Measurements from ENCODE around the gene CLRN3. TPM values are rescaled to one million over a fixed set of nuclear protein-coding genes. Genes with fewer than 3 reads are reported as not detected.

CLRN3 gene
- polyA plus RNA-seq, 3 donors from 2014 or later, result not detected

DNA sequence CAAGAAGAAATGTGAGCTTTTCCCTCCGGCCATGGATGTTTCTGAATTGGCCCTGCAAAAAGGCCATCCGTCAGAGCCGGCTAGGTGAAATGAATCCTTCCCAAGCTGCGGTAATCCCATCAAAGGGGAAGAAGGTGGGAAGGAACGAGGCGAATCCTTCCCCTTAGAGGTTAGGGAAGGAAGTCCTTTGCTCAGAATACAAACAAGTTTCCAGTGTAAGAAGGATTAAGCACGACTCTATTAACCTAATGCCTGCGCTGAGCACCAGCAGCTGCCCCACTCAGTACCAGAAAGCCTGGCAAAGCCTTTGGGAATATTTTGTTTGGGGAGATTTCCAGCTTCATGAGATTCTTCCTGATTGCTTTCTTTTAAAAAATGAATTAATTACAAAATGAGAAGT, 42.8 kb downstream of the CLRN3 start:
- no peak overlapping the region for H3K4me3 Mint-ChIP-seq
- H3K4me1 Mint-ChIP-seq, result peaks cover 6 to 11% of the 10 kb centered on the region in 2 donors
- H3K27ac Mint-ChIP-seq, result no peak overlapping the region
- peaks cover 0 to 4% (median 4%) of the 10 kb centered on the region in 3 donors for H3K27me3 Mint-ChIP-seq (ENCODE audit: low read depth in 3 of 3)
- no peaks in the 10 kb centered on the region for H3K36me3 Mint-ChIP-seq
- DNase-seq, result no peak
- no peaks in the 10 kb centered on the region for H3K9me3 Mint-ChIP-seq

DNA sequence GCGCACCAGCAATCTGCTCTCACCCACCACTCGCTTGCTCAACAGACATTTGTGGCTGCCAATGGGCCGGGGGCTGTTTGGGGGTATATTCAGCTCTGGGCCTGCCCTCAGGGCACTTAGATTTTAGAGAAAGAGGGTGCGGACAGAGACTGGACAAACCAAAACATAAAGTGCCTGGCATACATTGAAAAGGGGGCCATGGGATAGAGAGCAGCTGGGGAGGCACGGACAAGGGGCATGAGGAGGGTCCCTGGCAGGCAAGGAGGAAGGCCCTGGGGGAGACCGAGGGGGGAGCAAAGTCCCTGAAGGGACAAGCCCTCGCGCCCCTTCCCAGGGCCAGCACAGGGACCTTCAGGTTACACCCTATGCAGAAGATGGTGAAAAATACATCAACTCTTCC, 43.5 kb downstream of the CLRN3 start:
- Mint-ChIP-seq H3K4me3 (no peak overlapping the region), H3K27me3 (ENCODE audit: low read depth in 3 of 3) (peaks cover 0 to 4% (median 2%) of the 10 kb centered on the region in 3 donors), H3K36me3 (no peaks in the 10 kb centered on the region), H3K4me1 (peaks cover 6 to 11% of the 10 kb centered on the region in 2 donors), H3K27ac (no peak overlapping the region), H3K9me3 (no peaks in the 10 kb centered on the region)
- no peak for DNase-seq

DNA sequence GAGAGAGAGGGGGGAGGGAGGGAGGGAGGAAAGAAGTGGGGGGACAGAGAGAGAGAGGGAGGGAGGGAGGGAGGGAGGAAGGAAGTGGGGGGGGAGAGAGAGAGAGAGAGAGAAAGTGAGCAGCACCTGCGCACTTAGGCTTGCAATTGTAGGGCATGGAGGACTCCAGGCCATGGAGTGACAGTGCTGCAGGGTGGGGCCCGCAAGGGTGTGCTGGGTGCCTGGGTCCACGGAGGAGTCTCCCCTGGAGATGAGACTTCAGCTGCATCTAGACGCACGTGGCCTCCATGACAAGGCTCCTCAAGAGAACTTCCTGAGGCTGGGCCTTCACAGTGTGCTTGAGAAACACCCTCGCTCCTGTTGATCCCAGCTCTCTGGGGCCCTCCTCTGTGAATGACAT, 44.5 kb downstream of the CLRN3 start:
- Mint-ChIP-seq H3K27me3 (ENCODE audit: low read depth in 3 of 3) (peaks cover 2 to 4% (median 3%) of the 10 kb centered on the region in 3 donors), H3K4me1 (peaks cover 6 to 11% of the 10 kb centered on the region in 2 donors)

DNA sequence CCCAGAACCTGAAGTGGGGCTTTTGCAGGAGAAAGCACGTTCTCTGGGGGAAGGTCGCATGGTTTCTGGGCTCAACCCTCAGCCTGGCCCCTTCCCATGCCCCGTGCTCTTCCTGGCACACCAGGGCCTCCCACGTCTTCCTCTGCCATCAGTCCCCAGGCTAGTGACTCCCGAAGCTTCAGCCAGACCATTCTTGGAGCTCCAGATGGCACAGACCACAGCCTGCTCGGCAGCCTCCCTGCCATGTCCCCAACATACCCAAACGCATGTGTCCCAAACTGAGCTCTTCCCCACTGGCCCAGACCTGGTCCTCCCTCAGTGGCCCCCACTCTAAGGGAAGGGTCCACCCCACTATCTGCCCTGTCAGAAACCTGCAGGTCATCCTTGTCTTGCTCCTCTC, 47.0 kb downstream of the CLRN3 start:
- Mint-ChIP-seq H3K9me3 (no peaks in the 10 kb centered on the region), H3K4me1 (peaks cover 6 to 11% of the 10 kb centered on the region in 2 donors), H3K4me3 (no peak overlapping the region), H3K36me3 (no peaks in the 10 kb centered on the region), H3K27me3 (ENCODE audit: low read depth in 3 of 3) (peaks cover 3 to 7% (median 4%) of the 10 kb centered on the region in 3 donors), H3K27ac (no peak overlapping the region)
- no peak for DNase-seq

More for the DNA sequence above, 44.5 kb downstream of the CLRN3 start:
- Mint-ChIP-seq H3K27ac (no peak overlapping the region), H3K36me3 (no peaks in the 10 kb centered on the region), H3K9me3 (no peaks in the 10 kb centered on the region), H3K4me3 (no peak overlapping the region)
- DNase-seq, result no peak

DNA sequence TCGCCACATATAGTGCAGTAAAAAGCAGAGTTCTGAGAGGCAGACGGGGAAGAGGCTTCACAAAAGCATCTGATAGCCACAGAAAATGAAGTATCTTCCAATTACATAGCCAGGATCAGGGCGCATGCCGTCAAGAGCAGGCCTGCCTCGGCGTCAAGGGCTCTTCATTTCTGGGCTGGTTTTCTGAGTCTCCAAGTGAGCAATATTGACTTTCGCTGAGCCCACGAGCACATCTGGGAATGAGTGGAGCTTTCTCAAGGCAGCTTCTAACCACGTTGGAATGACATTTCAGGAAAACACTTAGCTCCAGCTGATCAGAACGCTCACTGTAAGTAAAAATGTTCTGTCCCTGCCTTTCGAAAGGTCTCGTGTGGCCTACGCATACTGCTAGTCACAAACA, 51.9 kb downstream of the CLRN3 start:
- no peaks in the 10 kb centered on the region for H3K9me3 Mint-ChIP-seq
- DNase-seq, result no peak
- H3K4me1 Mint-ChIP-seq, result no peaks in the 10 kb centered on the region
- H3K27me3 Mint-ChIP-seq (ENCODE audit: low read depth in 3 of 3), result peaks cover 3 to 15% (median 10%) of the 10 kb centered on the region in 3 donors
- no peak overlapping the region for H3K27ac Mint-ChIP-seq
- no peaks in the 10 kb centered on the region for H3K36me3 Mint-ChIP-seq
- no peak overlapping the region for H3K4me3 Mint-ChIP-seq

DNA sequence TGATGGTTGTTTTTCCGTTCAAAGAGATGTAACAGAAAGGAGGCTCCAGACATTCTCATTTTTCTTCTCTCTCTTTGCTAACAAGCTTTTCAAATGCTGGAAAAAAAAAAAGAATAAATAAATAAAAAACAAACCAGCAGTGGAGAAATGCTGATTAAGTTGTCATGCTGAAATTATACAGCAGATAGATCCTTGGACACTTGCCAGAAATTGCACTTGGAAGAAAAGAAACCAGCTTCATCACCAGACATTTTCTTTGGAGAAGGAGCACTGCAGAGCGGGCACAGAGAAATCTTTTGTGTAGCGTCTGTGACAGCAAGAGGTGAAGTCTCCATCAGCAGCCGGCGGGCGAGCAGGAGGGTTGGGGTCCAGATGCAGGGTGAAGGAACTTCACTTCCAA, 55.8 kb downstream of the CLRN3 start:
- no peaks in the 10 kb centered on the region for H3K4me1 Mint-ChIP-seq
- H3K27me3 Mint-ChIP-seq (ENCODE audit: low read depth in 3 of 3), result peaks cover 0 to 11% (median 11%) of the 10 kb centered on the region in 3 donors
- H3K27ac Mint-ChIP-seq, result no peak overlapping the region
- no peak for DNase-seq
- no peak overlapping the region for H3K4me3 Mint-ChIP-seq
- no peaks in the 10 kb centered on the region for H3K9me3 Mint-ChIP-seq
- no peaks in the 10 kb centered on the region for H3K36me3 Mint-ChIP-seq

DNA sequence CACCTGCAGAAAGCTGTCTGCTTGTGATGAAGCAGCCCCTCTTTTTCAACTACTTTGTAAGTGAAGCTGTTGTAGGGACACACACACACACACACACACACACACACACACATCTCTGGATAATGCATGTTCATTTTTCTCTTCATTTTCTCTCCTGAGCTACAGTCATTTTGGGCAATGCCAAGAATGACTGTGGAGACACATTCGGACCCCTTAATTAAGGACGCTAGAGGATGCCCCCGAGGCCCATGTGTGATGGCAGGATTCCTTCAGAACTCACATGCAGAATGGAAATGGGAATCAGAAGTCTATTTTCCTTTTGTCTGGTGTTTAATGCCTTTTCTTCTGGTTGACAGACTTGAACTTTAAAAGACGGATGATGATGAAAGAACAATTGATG, 56.6 kb downstream of the CLRN3 start:
- Mint-ChIP-seq H3K27me3 (ENCODE audit: low read depth in 3 of 3) (peaks cover 0 to 11% (median 10%) of the 10 kb centered on the region in 3 donors), H3K36me3 (no peaks in the 10 kb centered on the region), H3K27ac (no peak overlapping the region), H3K4me3 (no peak overlapping the region), H3K4me1 (no peaks in the 10 kb centered on the region), H3K9me3 (peaks cover 0 to 2% (median 0%) of the 10 kb centered on the region in 6 donors)
- no peak for DNase-seq

DNA sequence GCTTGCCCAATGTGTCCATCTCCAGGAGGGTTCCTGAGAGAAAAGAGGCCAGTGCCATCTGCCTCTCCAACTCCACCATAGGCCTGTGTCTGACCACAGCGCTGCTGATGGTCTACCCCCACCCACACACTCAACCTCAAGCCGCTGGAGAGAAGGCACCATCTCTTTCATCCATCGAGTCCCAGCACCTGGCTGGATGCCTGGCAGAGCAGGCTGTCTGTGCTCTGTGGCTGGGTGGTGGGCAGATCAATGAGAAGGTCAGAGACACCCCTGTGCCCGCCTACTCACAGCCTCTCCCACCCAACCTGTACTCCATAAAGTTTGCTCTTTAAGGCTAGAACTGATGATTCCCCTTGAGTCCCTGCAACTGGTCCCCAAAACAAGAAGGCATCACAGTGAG, 58.0 kb downstream of the CLRN3 start:
- H3K27me3 Mint-ChIP-seq (ENCODE audit: low read depth in 3 of 3), result peaks cover 0 to 14% (median 9%) of the 10 kb centered on the region in 3 donors
- no peak for DNase-seq
- no peaks in the 10 kb centered on the region for H3K4me1 Mint-ChIP-seq
- H3K36me3 Mint-ChIP-seq, result no peaks in the 10 kb centered on the region
- H3K27ac Mint-ChIP-seq, result no peak overlapping the region
- H3K9me3 Mint-ChIP-seq, result peaks cover 0 to 2% (median 0%) of the 10 kb centered on the region in 6 donors
- H3K4me3 Mint-ChIP-seq, result no peak overlapping the region

DNA sequence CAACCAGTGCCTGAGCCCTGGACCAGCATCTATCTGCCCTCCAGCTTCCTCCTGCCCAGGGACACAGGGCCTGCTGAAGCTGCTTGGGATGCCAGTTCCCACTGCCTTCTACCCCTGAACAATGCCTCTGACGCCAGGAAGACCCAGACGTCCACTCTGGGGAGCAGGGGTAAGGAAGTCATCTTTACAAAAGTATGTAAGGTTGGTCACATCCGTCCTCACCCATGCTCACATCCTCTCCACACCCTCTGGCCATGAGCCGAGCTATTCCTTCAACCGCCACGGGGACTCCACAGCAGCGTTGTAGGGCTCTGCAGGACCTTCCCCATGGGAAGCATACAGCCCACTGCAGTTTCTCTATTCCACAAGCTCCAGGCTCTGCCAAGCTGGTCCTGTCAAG, 58.5 kb downstream of the CLRN3 start:
- peaks cover 0 to 14% (median 8%) of the 10 kb centered on the region in 3 donors for H3K27me3 Mint-ChIP-seq (ENCODE audit: low read depth in 3 of 3)
- H3K36me3 Mint-ChIP-seq, result no peaks in the 10 kb centered on the region
- H3K27ac Mint-ChIP-seq, result no peak overlapping the region
- H3K4me3 Mint-ChIP-seq, result no peak overlapping the region
- H3K4me1 Mint-ChIP-seq, result no peaks in the 10 kb centered on the region
- DNase-seq, result no peak
- peaks cover 0 to 2% (median 0%) of the 10 kb centered on the region in 6 donors for H3K9me3 Mint-ChIP-seq

DNA sequence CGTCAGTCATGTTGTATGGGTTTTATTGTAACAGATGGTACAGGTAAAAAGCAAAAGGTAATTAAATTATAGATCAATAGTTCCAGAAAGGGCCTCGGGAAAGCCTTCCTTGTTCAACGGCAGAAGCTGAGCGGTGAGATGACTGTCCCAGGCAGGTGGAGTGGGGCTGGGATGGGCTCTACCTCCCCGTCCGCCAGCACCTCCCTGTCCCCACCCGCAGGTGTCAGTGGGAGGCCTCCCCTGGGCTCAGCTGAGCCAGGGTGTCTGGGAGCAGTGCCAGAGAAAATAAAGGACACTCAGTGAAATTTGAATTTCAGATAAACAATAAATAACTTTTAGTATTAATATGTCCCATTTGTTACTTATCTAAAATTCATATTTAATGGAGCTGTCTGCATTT, 58.9 kb downstream of the CLRN3 start:
- no peak overlapping the region for H3K4me3 Mint-ChIP-seq
- no peaks in the 10 kb centered on the region for H3K36me3 Mint-ChIP-seq
- H3K27me3 Mint-ChIP-seq (ENCODE audit: low read depth in 3 of 3), result peaks cover 0 to 14% (median 8%) of the 10 kb centered on the region in 3 donors
- no peaks in the 10 kb centered on the region for H3K4me1 Mint-ChIP-seq
- no peak overlapping the region for H3K27ac Mint-ChIP-seq
- peaks cover 0 to 2% (median 0%) of the 10 kb centered on the region in 6 donors for H3K9me3 Mint-ChIP-seq
- DNase-seq, result no peak

DNA sequence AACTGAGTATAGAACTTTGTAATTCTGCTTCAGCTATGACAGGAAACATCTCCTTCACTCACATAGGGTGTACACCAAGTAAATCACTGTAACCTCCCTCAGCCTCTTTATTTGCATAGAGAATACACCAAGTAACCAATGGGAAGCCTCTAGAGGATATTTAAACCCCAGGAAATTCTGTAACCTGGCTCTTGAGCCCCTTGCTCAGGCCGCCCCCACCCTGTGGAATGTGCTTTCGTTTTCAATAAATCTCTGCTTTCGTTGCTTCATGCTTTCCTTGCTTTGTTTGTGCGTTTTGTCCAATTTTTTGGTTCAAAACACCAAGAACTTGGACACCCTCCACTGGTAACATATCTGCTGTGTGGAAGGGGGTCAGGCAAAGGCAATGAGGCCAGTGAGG, 60.2 kb downstream of the CLRN3 start:
- no peaks in the 10 kb centered on the region for H3K4me1 Mint-ChIP-seq

DNA sequence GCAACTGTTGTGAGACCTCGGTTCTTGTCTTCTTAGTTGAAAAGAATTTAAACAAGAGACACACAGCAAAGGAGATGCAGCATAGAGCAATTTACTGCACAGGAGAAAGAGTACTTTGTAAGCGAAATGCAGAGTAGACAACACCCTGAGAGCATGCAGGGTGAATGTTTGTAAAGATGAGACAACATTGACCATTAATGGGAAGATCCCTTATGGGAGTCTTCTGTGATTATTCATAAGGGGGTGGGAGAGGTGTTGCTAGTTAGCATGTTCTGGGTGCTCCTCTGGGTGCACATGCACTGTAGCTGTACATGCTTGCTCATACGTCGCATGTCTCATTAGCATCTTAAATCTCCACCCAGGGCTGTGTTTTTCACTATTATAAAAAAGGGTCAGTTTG, 62.3 kb downstream of the CLRN3 start:
- Mint-ChIP-seq H3K4me3 (no peak overlapping the region), H3K4me1 (no peaks in the 10 kb centered on the region), H3K9me3 (peaks cover 0 to 2% (median 0%) of the 10 kb centered on the region in 6 donors), H3K36me3 (no peaks in the 10 kb centered on the region), H3K27ac (no peak overlapping the region), H3K27me3 (ENCODE audit: low read depth in 3 of 3) (peaks cover 0 to 6% (median 5%) of the 10 kb centered on the region in 3 donors)
- DNase-seq, result no peak

More for the DNA sequence above, 60.2 kb downstream of the CLRN3 start:
- Mint-ChIP-seq H3K27ac (no peak overlapping the region), H3K36me3 (no peaks in the 10 kb centered on the region), H3K27me3 (ENCODE audit: low read depth in 3 of 3) (peaks cover 0 to 12% (median 5%) of the 10 kb centered on the region in 3 donors), H3K9me3 (peaks cover 0 to 2% (median 0%) of the 10 kb centered on the region in 6 donors), H3K4me3 (no peak overlapping the region)
- no peak for DNase-seq

Other genes starting within 250 kb of the CLRN3 start
- not detected for gene FOXI2, start 155.8 kb downstream of the CLRN3 start, polyA plus RNA-seq
- 10 to 100 TPM; 35.7 to 73.1 (median 40.3) TPM for gene PTPRE, start 14.2 kb upstream of the CLRN3 start, polyA plus RNA-seq
- 1 to 10 TPM in 1 of 3 donors, under 1 TPM in 1, not detected in 1; 0.10 to 1.2 TPM for gene MKI67, start 233.5 kb upstream of the CLRN3 start, polyA plus RNA-seq

Measured in immature natural killer cell (primary cell).